ENCODE results near the gene MCIDAS. TPM values are rescaled to one million over a fixed set of nuclear protein-coding genes. Genes with fewer than 3 reads are reported as not detected.

The MCIDAS gene
- total RNA-seq, 4 donors from 2014 or later = not detected

DNA sequence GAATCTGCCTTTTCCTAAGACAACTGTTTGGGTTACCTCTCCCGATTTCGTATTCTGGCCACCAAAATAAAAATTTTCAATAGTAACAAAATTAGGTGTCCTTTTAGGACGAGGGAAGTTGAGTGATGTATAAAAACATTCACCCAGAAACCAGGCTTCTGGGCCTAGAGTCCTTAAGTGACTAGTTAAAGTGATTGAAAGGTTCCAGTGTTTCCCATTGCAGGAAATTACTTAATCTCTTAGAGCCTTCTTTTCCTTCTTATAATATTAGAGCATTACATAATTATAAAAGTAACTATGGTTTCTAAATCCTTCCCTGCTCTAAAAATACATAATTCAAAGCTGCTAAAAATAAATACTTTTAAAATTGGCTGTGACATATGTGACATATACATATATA is 7.3 kb downstream of the MCIDAS start:
- Histone ChIP-seq H3K36me3 (no peaks in the 10 kb centered on the region), H3K27ac (no peak overlapping the region), H3K4me1 (peaks cover 0 to 22% (median 0%) of the 10 kb centered on the region in 3 donors), H3K9me3 (no peaks in the 10 kb centered on the region), H3K27me3 (peaks cover 79% of the 10 kb centered on the region), H3K4me3 (no peak overlapping the region)
- WGBS, 2 donors (ENCODE audit: low coverage in 1 of 2) = 84 to 86% methylated on average over 3 of the region's 3 CpGs
- no peak for ATAC-seq
- TF ChIP-seq POLR2AphosphoS5 (IDR thresholded peaks at IDR 0.05) (no peak), EP300 (IDR thresholded peaks at IDR 0.05) (no peak), POLR2A (IDR thresholded peaks at IDR 0.05) (no peak)
- TF ChIP-seq, protein P1, sequence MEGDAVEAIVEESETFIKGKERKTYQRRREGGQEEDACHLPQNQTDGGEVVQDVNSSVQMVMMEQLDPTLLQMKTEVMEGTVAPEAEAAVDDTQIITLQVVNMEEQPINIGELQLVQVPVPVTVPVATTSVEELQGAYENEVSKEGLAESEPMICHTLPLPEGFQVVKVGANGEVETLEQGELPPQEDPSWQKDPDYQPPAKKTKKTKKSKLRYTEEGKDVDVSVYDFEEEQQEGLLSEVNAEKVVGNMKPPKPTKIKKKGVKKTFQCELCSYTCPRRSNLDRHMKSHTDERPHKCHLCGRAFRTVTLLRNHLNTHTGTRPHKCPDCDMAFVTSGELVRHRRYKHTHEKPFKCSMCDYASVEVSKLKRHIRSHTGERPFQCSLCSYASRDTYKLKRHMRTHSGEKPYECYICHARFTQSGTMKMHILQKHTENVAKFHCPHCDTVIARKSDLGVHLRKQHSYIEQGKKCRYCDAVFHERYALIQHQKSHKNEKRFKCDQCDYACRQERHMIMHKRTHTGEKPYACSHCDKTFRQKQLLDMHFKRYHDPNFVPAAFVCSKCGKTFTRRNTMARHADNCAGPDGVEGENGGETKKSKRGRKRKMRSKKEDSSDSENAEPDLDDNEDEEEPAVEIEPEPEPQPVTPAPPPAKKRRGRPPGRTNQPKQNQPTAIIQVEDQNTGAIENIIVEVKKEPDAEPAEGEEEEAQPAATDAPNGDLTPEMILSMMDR (IDR thresholded peaks at IDR 0.05) = no peak

DNA sequence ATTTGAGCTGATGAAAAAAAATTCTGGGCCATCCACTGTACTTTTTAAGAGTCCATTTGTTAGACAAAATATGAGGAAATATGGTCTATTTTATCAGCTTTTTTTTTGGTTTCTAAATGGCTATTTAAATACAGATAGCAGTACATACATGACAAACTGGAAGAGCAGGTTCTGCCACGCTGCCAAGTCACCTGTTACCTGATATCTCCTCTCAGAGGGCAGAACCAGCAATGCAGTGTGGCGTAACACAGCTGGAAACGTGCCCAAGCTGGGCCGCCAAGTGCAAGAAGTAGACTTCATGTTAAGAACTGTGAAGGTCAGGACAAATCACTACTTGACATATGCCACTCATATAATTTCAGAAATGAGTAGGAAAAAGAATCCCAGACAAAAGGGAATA is 8.1 kb downstream of the MCIDAS start:
- 0 to 65% methylated on average over 2 to 4 of the region's 4 CpGs for WGBS, 2 donors (ENCODE audit: low coverage in 1 of 2)
- TF ChIP-seq POLR2AphosphoS5 (IDR thresholded peaks at IDR 0.05) (no peak), EP300 (IDR thresholded peaks at IDR 0.05) (no peak), POLR2A (IDR thresholded peaks at IDR 0.05) (no peak)
- TF ChIP-seq, protein P1 (IDR thresholded peaks at IDR 0.05) = no peak
- no peak for ATAC-seq

DNA sequence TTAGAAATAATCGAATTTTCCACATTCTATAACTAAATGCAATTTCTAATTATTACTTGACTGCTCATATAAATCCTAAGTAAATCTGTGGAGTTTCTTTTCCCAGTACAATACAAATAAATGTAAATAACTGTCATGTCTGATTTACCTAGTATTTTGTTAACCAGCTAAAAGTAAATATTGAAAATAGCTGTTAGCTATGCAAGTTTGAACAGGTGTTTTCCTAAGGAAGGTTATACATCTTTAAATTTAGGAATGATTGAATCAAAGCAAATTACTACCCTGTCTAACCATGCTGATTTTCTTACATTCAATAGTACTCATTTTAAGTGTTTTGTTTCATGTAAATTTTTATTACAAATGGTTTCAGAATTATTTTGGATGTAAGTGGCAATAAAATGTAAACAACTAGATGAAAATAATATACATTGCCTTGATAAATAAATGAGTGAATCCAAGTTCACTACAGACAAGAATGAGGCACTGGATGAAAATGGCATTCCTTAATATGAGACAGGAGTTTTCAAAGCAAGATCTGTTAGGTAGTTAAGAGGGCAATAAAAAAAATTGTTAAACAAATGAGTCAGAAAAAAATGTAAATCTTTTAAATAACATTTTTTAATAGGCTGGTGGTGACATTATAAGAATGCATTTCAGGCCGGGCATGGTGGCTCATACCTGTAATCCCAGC is 15.8 kb downstream of the MCIDAS start:
- 76 to 80% methylated on average over 2 of the region's 2 CpGs for WGBS, 2 donors (ENCODE audit: low coverage in 1 of 2)
- no peaks in the 10 kb centered on the region for H3K36me3 ChIP-seq
- TF ChIP-seq POLR2AphosphoS5 (IDR thresholded peaks at IDR 0.05) (no peak), POLR2A (IDR thresholded peaks at IDR 0.05) (no peak), EP300 (IDR thresholded peaks at IDR 0.05) (no peak)
- TF ChIP-seq, protein P1 (IDR thresholded peaks at IDR 0.05) = no peak
- no peak for ATAC-seq
- no peaks in the 10 kb centered on the region for H3K9me3 ChIP-seq
- peaks cover 9% of the 10 kb centered on the region for H3K27me3 ChIP-seq
- no peak overlapping the region for H3K27ac ChIP-seq
- H3K4me3 ChIP-seq = no peak overlapping the region
- H3K4me1 ChIP-seq = no peaks in the 10 kb centered on the region

More for the DNA sequence above, 8.1 kb downstream of the MCIDAS start:
- Histone ChIP-seq H3K9me3 (no peaks in the 10 kb centered on the region), H3K27ac (no peak overlapping the region), H3K27me3 (peaks cover 71% of the 10 kb centered on the region), H3K36me3 (no peaks in the 10 kb centered on the region), H3K4me3 (no peak overlapping the region), H3K4me1 (peaks cover 0 to 22% (median 0%) of the 10 kb centered on the region in 3 donors)

DNA sequence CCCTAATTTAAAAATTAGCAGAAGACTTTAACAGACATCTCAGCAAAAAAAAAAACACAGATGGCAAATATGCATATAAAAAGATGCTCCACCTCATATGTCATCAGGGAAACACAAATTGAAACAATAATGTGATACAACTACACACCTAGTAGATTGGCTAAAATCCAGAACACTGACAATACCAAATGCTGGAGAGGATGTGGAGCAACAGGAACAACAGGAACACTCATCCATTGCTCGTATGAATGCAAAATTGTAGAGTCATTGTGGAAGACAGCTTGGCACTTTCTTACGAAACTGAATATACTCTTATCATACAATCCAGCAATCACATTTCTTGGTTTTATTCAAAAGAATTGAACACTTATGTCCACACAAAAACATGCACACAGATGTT is 22.1 kb downstream of the MCIDAS start:
- Histone ChIP-seq H3K9me3 (no peaks in the 10 kb centered on the region), H3K4me3 (no peak overlapping the region), H3K4me1 (no peaks in the 10 kb centered on the region), H3K27ac (no peak overlapping the region), H3K27me3 (peaks cover 40% of the 10 kb centered on the region), H3K36me3 (no peaks in the 10 kb centered on the region)
- TF ChIP-seq POLR2A (IDR thresholded peaks at IDR 0.05) (no peak), POLR2AphosphoS5 (IDR thresholded peaks at IDR 0.05) (no peak), EP300 (IDR thresholded peaks at IDR 0.05) (no peak)
- 50 to 84% methylated on average over 2 of the region's 2 CpGs for WGBS, 2 donors (ENCODE audit: low coverage in 1 of 2)
- ATAC-seq = no peak

DNA sequence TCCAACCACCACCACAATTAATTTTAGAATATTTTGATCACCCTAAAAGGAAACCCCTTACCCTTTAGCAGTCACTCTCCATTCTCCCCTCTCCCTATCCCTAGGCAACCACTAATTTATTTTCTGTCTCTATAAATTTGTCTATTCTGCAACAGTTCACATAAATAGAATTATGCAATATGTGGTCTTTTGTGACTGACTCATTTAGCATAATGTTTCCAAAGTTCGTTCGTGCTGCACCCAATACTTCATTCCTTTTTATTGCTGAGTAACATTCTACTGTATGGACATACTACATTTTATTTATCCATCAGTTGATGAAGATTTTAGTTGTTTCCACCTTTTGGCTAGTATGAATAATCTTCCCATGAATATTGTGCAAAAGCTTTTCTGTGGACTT is 36.0 kb downstream of the MCIDAS start:
- no peak for ATAC-seq
- H3K36me3 ChIP-seq = no peaks in the 10 kb centered on the region
- no peak overlapping the region for H3K27ac ChIP-seq
- TF ChIP-seq, protein P1 (IDR thresholded peaks at IDR 0.05) = no peak
- TF ChIP-seq POLR2A (IDR thresholded peaks at IDR 0.05) (no peak), POLR2AphosphoS5 (IDR thresholded peaks at IDR 0.05) (no peak)
- 79% methylated on average over 2 of the region's 2 CpGs for WGBS, 2 donors (ENCODE audit: low coverage in 1 of 2)
- H3K9me3 ChIP-seq = no peaks in the 10 kb centered on the region
- peaks cover 59% of the 10 kb centered on the region for H3K27me3 ChIP-seq
- H3K4me3 ChIP-seq = no peak overlapping the region
- no peaks in the 10 kb centered on the region for H3K4me1 ChIP-seq
